Body of pancreas (tissue), 4 donors: ENCODE data around the gene ADAMTSL2.

Experiments
- CTCF ChIP-seq, 7 experiments: fragments of 450-650 bp in 4 of 7; fragments of 200-600 bp in 3 of 7; sonication (generic) in 3 of 7; IDR thresholded peaks; one replicate each; pipeline ENCODE4 v1.5.1; 2016 to 2019; ENCODE audit warnings: antibody characterized with exemption in 7 of 7
- POLR2A ChIP-seq, 3 donors: fragments of 450-650 bp; IDR thresholded peaks; one replicate each; pipeline ENCODE4 v1.6.1; 2016; ENCODE audit warnings: antibody characterized with exemption in 3 of 3, mild to moderate bottlenecking in 2 of 3

GRCh38 chr9:133556354-133556753 is 21.9 kb downstream of the ADAMTSL2 start:
- TF ChIP-seq CTCF (IDR thresholded peaks at IDR 0.05) (no peak), POLR2A (IDR thresholded peaks at IDR 0.05) (no peak)
